GM11168 (cell line): ENCODE measurements around the gene NR2F1.

ENCODE experiments used
- in situ Hi-C: fragments of 300-500 bp; cut with MboI; formaldehyde crosslinking; loops from one replicate; pipeline ENCODE4 v1.12.0; 2022; ENCODE audit warnings: low sequenced_read_pairs; ENCODE audit not compliant: unreplicated experiment

Gene NR2F1

DNA sequence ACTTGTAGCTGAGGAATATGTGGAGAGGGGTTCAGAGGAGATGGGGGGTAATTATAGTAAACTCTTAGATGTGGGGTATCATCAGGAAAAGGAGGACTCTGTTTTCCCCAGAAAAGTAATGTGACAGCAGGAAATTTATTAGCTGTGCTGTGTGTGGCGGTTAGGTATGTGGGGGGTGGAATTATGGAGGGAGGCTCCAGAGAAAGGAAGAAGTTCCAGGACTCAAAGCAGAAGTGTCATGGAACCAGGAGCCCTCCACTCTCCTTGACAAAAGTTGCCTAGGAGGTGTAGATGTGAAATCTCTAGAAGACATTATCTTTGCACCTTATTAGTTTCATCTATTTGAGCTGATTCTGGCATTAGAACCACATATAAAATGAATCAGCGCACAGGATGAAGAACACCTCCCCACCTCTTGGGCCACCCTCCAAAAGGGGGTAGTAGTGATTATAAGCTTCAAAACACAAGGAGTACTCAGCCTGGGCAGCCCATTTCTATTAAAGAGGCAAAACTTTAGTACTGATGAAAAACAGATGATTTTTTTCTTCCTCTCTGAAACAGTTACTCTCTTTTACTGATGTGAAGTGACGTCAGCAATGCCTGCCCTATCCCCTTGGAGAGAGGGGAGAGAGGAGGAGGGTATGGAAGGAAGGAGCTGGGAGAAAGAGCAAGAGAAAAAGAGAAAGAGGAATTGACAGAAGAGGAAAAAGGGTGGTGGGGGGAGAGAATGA is 18.2 kb downstream of the NR2F1 start:
- in situ Hi-C loops = no loop called here

GRCh38 chr5:93601802-93602155 is 18.8 kb downstream of the NR2F1 start:
- in situ Hi-C loops = no loop called here

DNA sequence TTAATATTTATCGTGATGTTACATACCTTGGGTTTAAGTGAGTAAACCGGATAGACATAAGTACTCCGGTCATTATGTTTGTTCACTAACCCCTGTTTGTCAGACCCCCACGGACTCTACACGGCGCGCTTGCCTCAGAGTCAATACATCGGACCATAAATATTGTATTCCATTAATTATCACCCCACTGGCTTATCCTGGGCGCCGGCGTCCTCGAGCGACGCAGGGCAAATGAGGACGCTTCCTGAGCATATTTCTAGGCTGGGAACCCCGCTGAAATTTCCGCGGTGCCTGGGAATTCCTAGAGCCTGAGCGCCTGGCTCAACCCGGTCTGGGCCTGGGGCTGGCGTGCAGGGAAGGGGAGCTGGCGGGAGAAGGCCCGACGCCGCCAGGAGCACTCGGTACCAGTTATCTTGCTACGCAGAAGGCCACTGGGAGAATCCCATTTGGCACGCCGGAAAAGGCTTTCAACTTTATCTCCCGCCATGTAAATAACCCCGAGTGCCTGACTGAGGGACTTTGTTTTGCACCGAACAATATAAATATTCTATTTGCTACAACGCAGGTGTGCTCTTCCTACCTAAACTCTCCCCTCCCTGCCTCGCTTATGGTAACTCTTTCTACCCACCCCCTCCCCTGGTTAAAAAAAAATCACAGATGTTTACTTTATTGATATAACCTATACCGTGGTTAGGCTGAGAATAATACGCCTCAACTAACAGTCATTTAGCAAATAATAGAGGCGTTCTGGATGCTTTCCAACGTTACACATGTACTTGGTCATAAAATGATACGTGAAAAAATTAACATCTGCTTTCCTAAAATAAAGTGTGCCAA is 19.4 kb downstream of the NR2F1 start:
- in situ Hi-C loops = no loop called here

- in situ Hi-C loops = no loop called here
These were observed 20.2 kb downstream of the NR2F1 start for GRCh38 chr5:93603078-93603792.

DNA sequence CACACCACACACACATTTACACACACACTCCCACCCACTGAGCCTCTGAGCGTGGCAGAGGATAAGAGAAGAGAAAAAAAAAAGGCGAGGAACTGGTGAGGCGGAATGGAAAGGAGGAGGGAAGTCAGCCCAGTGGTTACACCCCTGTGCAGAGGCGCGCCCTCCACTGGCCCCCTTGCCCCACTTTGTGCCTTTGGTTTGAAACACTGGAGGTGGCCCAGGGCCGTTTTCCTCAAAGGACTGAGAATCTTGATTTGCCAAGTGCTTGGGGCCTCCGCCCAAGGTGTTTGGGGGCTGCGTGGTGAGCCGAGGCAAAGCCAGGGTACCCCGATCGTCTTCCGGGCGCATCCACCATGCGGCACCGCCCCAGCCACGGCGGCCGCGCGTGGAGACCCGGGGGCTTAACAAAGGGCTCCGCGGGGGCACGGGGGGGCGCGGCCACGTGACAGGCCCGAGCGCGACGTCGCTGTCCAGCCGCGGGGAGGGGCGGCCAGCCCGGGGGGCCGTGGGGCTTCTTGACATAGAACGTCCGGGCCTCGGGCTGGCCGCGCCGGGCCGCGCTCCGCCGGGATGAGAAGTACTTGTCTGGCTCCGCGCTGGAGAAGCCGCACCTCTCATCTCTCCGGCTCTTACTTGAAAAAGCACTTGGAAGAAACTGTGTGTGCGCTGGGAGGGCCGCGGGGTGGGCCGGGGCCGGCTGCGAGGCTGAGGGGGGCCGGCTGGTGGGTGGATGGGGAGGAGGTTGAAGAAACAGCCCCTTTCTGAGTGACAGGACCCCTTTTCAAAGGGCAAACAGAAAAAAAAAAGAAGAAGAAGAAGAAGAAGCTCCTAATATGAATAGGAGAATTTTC is 21.0 kb downstream of the NR2F1 start:
- in situ Hi-C loops = no loop called here

GRCh38 chr5:93604644-93605515 is 21.9 kb downstream of the NR2F1 start:
- in situ Hi-C loops = no loop called here

GRCh38 chr5:93606382-93606752 is 23.3 kb downstream of the NR2F1 start:
- in situ Hi-C loops = no loop called here

DNA sequence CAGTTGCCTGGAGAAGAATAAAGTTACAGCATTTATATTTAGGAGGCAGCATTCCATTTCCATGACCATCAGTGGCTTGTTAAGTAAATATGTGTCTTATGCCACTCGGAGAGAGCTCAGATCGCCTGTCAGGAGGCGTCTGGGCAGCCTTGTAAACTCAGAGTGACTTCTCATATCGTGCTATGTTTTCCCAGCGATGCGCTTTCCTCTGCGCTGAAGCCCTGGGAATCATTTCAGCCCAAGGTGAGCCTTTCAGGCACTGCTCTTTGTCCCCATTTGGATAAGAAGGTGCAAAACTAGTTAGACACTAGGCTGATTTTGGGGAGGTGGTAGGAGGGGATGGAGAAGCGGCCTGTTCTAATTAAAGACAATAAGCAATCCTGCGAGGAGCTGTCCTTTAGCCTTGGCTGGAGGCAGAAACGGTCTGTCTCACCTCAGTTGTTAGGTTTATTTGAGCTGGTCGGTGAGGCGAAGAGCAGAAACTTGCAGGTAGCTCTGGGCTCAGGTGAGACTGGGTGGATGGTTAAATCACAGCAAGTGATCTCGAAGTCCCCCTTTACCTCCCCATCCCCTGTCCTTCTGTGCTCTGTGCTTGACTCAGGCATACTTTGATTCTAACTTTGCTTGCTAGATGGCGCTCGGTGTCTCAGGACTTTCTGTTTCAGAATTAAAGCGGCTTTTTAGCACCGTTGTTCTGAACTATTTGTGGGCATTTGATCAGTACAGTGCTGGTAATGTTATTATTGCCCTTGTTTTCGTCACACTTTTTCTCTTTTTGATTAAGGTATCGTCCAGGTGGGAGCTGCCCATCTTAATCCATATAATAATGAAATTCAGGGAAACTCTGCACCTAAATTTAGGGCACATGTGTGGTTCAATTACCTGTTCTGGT is 24.6 kb downstream of the NR2F1 start:
- in situ Hi-C loops = no loop called here

- in situ Hi-C loops = no loop called here
These were observed 25.8 kb downstream of the NR2F1 start for GRCh38 chr5:93608855-93609254.

- in situ Hi-C loops = loop anchor here (5.0 kb wide), 1 partner anchor 188 kb away; no protein-coding TSS in a partner anchor
These were observed 26.7 kb downstream of the NR2F1 start for GRCh38 chr5:93609762-93610161.

DNA sequence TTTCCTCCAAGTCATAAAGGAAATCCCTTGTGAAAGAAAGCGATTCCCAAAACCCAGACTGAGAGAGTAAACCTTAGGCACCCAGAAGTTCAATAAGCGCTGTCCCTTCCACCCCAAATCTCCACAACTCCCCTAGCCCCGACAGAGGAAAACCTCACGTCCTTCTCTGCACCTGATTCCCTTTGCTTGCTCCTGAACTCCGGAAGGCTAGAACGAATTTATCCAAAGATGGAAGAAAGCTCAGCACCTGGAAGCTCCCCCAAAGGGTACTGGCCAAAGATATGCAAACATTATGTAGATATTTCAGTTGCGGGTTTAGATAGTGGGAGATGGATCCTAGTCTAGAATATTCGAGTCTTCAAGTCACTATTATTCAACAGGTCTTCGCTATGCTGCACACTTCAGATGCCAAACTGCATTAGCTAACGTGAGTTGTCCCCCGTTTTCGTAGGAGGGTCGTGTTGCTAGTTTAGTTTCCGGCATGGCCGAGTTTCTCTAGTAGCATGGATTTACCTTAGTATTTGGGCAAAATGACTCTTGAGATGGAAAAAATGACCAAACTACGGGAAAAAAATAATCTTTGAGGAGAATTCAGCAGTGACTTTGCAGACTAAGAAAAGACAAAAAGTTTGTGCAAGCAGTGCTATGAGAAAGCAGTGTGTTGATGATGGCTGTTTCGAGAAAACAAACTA is 27.7 kb downstream of the NR2F1 start:
- in situ Hi-C loops = loop anchor here (5.0 kb wide), 1 partner anchor 187 kb away; no protein-coding TSS in a partner anchor

- in situ Hi-C loops = loop anchor here (5.0 kb wide), 1 partner anchor 186 kb away; no protein-coding TSS in a partner anchor
These were observed 28.4 kb downstream of the NR2F1 start for GRCh38 chr5:93611273-93611975.

DNA sequence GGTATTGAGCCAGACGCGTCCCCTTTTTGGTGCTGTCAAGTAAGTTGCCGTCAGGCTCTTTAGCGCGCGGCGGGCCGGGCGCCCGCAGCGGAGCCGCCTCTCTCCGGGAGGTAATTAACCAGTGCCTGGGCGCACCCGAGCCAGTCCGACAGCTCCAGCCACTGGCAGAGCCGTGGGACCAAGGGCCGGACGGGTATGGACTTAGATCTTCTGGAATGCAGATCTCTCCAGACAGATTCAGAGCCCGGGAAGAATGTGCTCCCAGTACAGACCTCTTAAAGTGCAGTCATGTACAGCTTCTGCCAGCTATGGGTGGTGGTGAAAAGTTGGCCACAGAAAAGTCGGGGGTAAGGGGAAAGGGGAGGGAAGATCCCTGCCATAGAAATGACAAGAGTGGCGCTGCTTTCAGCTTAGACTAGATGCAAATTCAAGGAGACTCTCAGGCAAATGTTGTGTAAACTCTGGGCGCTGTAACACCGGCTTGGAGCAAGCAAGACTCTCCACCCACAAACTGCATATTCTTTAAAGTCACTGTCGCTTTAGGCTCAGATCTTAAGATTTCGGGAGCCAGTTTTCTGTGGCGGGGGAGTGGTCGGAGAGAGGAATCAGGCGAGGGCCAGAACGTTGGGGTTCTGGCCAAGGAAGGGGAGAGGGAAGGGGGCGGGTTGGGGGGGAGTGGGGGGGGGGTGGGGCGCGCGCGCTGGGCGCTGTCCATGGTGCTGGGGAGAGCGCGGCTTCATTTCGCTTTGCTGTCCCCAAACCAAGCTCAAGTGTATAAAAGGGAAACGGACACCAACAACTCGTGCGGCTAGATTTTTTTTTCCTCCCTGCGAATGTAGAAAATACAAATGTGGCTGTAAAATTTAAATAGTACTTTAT is 29.2 kb downstream of the NR2F1 start:
- in situ Hi-C loops = loop anchor here (5.0 kb wide), 1 partner anchor 185 kb away; no protein-coding TSS in a partner anchor

- in situ Hi-C loops = loop anchor here (5.0 kb wide), 1 partner anchor 184 kb away; no protein-coding TSS in a partner anchor
These were observed 29.8 kb downstream of the NR2F1 start for GRCh38 chr5:93612855-93613243.

DNA sequence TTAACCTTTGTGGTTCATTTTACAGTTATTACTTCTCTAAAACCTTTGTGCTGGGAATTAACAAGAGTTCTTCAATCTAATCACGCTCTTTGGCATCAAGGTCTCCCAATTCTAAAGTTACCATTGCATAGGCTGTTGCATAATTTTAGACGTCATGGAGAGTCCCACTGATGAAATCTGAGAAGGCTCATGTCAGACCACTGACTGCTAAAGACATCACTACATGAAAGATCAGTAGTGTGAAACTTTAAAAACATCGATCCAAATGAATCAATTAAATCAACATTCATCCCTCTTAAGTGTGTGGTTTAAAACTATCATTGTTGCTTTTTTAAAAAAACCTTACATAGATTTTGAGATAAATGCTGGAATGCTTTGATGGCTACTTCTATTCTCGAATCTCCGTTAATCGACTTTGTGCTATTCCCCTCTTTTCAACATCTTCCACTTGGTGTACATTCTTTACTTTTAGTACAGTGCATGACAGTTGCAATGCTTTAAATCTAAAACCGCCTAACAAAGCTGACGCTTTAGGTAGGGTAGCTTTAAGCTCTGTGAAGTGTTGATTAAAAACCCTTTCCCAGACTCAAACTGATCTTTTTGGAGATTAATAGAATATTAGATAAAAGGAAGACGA is 33.6 kb downstream of the NR2F1 start:
- in situ Hi-C loops = no loop called here
